ENCODE results near the gene TBC1D16.

DNA sequence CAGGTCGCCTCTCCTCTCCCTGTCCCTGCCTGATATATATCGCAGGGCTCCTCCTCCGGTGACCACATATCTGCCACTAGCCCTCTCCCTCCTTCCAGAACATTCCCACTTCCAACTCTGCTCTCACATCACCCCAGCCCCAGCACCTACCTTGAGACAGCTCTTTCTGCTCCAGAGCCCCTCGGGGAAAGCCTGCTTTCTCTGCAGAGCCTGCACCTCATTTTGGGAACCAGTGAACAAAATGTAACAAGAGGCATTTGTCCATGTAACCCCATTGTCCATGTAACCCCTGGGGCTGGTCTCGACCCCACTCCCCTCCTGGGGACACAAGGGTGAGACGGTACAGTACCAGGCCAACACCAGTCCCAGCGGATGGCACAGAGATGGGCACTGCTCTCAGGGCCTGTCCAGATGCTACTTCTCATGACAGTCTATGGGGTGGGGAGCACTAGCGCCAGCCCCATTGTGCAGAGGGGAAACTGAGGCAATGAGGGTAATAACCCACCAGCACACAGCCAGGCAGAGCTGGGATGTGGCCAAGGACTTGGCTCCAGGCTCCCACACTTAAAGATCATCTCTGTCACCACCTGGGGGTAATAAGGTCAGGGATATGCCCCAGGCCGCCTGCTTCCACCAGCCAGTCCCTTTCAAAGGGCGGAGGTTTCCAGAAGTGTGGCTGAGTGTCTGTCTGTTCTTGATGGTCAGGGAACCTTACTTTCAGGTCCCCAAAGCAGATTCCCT is 42.9 kb downstream of the TBC1D16 start:
- no peak for TF ChIP-seq ESRRA (IDR thresholded peaks at IDR 0.05; ENCODE audit: low read length)
- TF ChIP-seq, protein P1, sequence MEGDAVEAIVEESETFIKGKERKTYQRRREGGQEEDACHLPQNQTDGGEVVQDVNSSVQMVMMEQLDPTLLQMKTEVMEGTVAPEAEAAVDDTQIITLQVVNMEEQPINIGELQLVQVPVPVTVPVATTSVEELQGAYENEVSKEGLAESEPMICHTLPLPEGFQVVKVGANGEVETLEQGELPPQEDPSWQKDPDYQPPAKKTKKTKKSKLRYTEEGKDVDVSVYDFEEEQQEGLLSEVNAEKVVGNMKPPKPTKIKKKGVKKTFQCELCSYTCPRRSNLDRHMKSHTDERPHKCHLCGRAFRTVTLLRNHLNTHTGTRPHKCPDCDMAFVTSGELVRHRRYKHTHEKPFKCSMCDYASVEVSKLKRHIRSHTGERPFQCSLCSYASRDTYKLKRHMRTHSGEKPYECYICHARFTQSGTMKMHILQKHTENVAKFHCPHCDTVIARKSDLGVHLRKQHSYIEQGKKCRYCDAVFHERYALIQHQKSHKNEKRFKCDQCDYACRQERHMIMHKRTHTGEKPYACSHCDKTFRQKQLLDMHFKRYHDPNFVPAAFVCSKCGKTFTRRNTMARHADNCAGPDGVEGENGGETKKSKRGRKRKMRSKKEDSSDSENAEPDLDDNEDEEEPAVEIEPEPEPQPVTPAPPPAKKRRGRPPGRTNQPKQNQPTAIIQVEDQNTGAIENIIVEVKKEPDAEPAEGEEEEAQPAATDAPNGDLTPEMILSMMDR (IDR thresholded peaks at IDR 0.05 in 2 of 3, conservative IDR thresholded peaks at IDR 0.05 in 1 of 3; ENCODE audit: control insufficient read depth in 2 of 3, extremely low read depth in 1 of 3, insufficient read depth in 1 of 3, low read depth in 3 of 3, low read length in 3 of 3), result no peak
- TF ChIP-seq SP1 (IDR thresholded peaks at IDR 0.05; ENCODE audit: low read depth, low read length), result no peak
- TF ChIP-seq, protein P2, sequence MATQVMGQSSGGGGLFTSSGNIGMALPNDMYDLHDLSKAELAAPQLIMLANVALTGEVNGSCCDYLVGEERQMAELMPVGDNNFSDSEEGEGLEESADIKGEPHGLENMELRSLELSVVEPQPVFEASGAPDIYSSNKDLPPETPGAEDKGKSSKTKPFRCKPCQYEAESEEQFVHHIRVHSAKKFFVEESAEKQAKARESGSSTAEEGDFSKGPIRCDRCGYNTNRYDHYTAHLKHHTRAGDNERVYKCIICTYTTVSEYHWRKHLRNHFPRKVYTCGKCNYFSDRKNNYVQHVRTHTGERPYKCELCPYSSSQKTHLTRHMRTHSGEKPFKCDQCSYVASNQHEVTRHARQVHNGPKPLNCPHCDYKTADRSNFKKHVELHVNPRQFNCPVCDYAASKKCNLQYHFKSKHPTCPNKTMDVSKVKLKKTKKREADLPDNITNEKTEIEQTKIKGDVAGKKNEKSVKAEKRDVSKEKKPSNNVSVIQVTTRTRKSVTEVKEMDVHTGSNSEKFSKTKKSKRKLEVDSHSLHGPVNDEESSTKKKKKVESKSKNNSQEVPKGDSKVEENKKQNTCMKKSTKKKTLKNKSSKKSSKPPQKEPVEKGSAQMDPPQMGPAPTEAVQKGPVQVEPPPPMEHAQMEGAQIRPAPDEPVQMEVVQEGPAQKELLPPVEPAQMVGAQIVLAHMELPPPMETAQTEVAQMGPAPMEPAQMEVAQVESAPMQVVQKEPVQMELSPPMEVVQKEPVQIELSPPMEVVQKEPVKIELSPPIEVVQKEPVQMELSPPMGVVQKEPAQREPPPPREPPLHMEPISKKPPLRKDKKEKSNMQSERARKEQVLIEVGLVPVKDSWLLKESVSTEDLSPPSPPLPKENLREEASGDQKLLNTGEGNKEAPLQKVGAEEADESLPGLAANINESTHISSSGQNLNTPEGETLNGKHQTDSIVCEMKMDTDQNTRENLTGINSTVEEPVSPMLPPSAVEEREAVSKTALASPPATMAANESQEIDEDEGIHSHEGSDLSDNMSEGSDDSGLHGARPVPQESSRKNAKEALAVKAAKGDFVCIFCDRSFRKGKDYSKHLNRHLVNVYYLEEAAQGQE (IDR thresholded peaks at IDR 0.05; ENCODE audit: low read depth, low read length), result no peak
- TF ChIP-seq BACH1 (IDR thresholded peaks at IDR 0.05; ENCODE audit: borderline replicate concordance), result no peak
- TF ChIP-seq CBFB (IDR thresholded peaks at IDR 0.05; ENCODE audit: low read depth), result no peak
- TF ChIP-seq EP300 (IDR thresholded peaks at IDR 0.05; ENCODE audit: borderline replicate concordance in 1 of 2, control insufficient read depth in 1 of 2, low read depth in 2 of 2, low read length in 2 of 2), result no peak
- TF ChIP-seq CHD2 (IDR thresholded peaks at IDR 0.05; ENCODE audit: borderline replicate concordance, low read depth, low read length), result no peak
- no peak for TF ChIP-seq TCF12 (IDR thresholded peaks at IDR 0.05; ENCODE audit: low read depth, low read length)
- TF ChIP-seq, protein P3, sequence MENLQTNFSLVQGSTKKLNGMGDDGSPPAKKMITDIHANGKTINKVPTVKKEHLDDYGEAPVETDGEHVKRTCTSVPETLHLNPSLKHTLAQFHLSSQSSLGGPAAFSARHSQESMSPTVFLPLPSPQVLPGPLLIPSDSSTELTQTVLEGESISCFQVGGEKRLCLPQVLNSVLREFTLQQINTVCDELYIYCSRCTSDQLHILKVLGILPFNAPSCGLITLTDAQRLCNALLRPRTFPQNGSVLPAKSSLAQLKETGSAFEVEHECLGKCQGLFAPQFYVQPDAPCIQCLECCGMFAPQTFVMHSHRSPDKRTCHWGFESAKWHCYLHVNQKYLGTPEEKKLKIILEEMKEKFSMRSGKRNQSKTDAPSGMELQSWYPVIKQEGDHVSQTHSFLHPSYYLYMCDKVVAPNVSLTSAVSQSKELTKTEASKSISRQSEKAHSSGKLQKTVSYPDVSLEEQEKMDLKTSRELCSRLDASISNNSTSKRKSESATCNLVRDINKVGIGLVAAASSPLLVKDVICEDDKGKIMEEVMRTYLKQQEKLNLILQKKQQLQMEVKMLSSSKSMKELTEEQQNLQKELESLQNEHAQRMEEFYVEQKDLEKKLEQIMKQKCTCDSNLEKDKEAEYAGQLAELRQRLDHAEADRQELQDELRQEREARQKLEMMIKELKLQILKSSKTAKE (IDR thresholded peaks at IDR 0.05; ENCODE audit: low read depth, poor library complexity, severe bottlenecking), result no peak
- no peak for TF ChIP-seq ZNF24 (IDR thresholded peaks at IDR 0.05)
- TF ChIP-seq EZH2 (IDR thresholded peaks at IDR 0.05; ENCODE audit: borderline replicate concordance, control insufficient read depth, low read depth, low read length), result no peak
- no peak for TF ChIP-seq FOXM1 (IDR thresholded peaks at IDR 0.05; ENCODE audit: low read depth, low read length)
- TF ChIP-seq YBX1 (IDR thresholded peaks at IDR 0.05), result no peak

All from GM12878 (cell line).